Fibroblast of pulmonary artery (primary cell): ENCODE data around the gene MKX.

ENCODE experiments used
- DNase-seq: peaks from one replicate; pipeline ENCODE4 v3.0.0-alpha.2; 2010; ENCODE audit warnings: low read depth
- H3K4me3 ChIP-seq: replicated peaks from 2 replicates; pipeline ENCODE4 v1.5.1; 2011; ENCODE audit warnings: low read depth, mild to moderate bottlenecking, control low read depth, low read length, moderate library complexity
- CTCF ChIP-seq: IDR thresholded peaks from 2 replicates; pipeline ENCODE4 v1.5.1; 2011; ENCODE audit warnings: mild to moderate bottlenecking, control low read depth, low read length, inconsistent platforms; ENCODE audit errors: missing control alignments

MKX gene

GRCh38 chr10:27714349-27714748, 31.3 kb downstream of the MKX start:
- no peak overlapping the region for H3K4me3 ChIP-seq
- TF ChIP-seq CTCF: no peak
- DNase-seq: no peak

- TF ChIP-seq CTCF: no peak
- H3K4me3 ChIP-seq: no peak overlapping the region
- DNase-seq: no peak
Observed at GRCh38 chr10:27713941-27714340, 31.7 kb downstream of the MKX start.

GRCh38 chr10:27710014-27710413, 35.6 kb downstream of the MKX start:
- no peak overlapping the region for H3K4me3 ChIP-seq
- no peak for TF ChIP-seq CTCF
- no peak for DNase-seq

GRCh38 chr10:27709304-27709703, 36.3 kb downstream of the MKX start:
- no peak overlapping the region for H3K4me3 ChIP-seq
- TF ChIP-seq CTCF: no peak

GRCh38 chr10:27701938-27702537, 43.6 kb downstream of the MKX start:
- no peak for TF ChIP-seq CTCF
- no peak for DNase-seq
- no peak overlapping the region for H3K4me3 ChIP-seq

More at GRCh38 chr10:27709304-27709703, 36.3 kb downstream of the MKX start:
- DNase-seq: no peak

- H3K4me3 ChIP-seq: no peak overlapping the region
- DNase-seq: no peak
- no peak for TF ChIP-seq CTCF
Observed at GRCh38 chr10:27699776-27700175, 45.8 kb downstream of the MKX start.

GRCh38 chr10:27698961-27699360, 46.7 kb downstream of the MKX start:
- TF ChIP-seq CTCF: no peak
- no peak for DNase-seq

More at GRCh38 chr10:27698961-27699360, 46.7 kb downstream of the MKX start:
- H3K4me3 ChIP-seq: no peak overlapping the region
